Measurements from ENCODE around the gene LAMC3. TPM values are rescaled to one million over a fixed set of nuclear protein-coding genes. Genes with fewer than 3 reads are reported as not detected.

The LAMC3 gene
- total and polyA plus RNA-seq, 5 donors from 2014 or later: 0.37 to 1.2 (median 0.66) TPM

- H3K9me3 ChIP-seq (ENCODE audit: control insufficient read depth in 2 of 2, low read length in 2 of 2): no peaks in the 10 kb centered on the region
- H3K36me3 Mint-ChIP-seq: no peaks in the 10 kb centered on the region
- no peak overlapping the region for H3K4me3 Mint-ChIP-seq
- peaks cover 0 to 3% (median 0%) of the 10 kb centered on the region in 4 donors for H3K4me1 Mint-ChIP-seq
- H3K4me1 ChIP-seq (ENCODE audit: control insufficient read depth, insufficient read depth, low read length, poor library complexity, severe bottlenecking): no peaks in the 10 kb centered on the region
- ATAC-seq (ENCODE audit: low read depth in 2 of 2) (no peak), DNase-seq (no peak)
- no peaks in the 10 kb centered on the region for H3K36me3 ChIP-seq (ENCODE audit: control insufficient read depth, insufficient read depth, low read length)
- no peak overlapping the region for H3K27ac Mint-ChIP-seq
- H3K4me3 ChIP-seq (ENCODE audit: low read depth, low read length): no peak overlapping the region
- no peaks in the 10 kb centered on the region for H3K27me3 ChIP-seq (ENCODE audit: control insufficient read depth, insufficient read depth, low read length)
- H3K27ac ChIP-seq (ENCODE audit: insufficient read depth, low read length, poor library complexity, severe bottlenecking): no peak overlapping the region
- H3K9me3 Mint-ChIP-seq: peaks cover 0 to 3% (median 0%) of the 10 kb centered on the region in 7 donors
- peaks cover 10% of the 10 kb centered on the region for H3K27me3 Mint-ChIP-seq
These were observed 18.5 kb upstream of the LAMC3 start for GRCh38 chr9:130990306-130990977.

- Mint-ChIP-seq H3K27ac (no peak overlapping the region), H3K9me3 (peaks cover 0 to 3% (median 0%) of the 10 kb centered on the region in 7 donors)
- H3K27ac ChIP-seq (ENCODE audit: insufficient read depth, low read length, poor library complexity, severe bottlenecking): no peak overlapping the region
These were observed 17.8 kb upstream of the LAMC3 start for GRCh38 chr9:130990978-130991777.

GRCh38 chr9:130991778-130992681, 16.9 kb upstream of the LAMC3 start:
- Histone ChIP-seq H3K4me3 (ENCODE audit: low read depth, low read length) (no peak overlapping the region), H3K27ac (ENCODE audit: insufficient read depth, low read length, poor library complexity, severe bottlenecking) (no peak overlapping the region), H3K36me3 (ENCODE audit: control insufficient read depth, insufficient read depth, low read length) (no peaks in the 10 kb centered on the region), H3K27me3 (ENCODE audit: control insufficient read depth, insufficient read depth, low read length) (no peaks in the 10 kb centered on the region), H3K4me1 (ENCODE audit: control insufficient read depth, insufficient read depth, low read length, poor library complexity, severe bottlenecking) (no peaks in the 10 kb centered on the region), H3K9me3 (ENCODE audit: control insufficient read depth in 2 of 2, low read length in 2 of 2) (no peaks in the 10 kb centered on the region)
- DNase-seq (no peak), ATAC-seq (ENCODE audit: low read depth in 2 of 2) (no peak)
- Mint-ChIP-seq H3K27ac (no peak overlapping the region), H3K4me1 (peaks cover 0 to 3% (median 0%) of the 10 kb centered on the region in 4 donors), H3K27me3 (peaks cover 10% of the 10 kb centered on the region), H3K9me3 (peaks cover 0 to 3% (median 0%) of the 10 kb centered on the region in 7 donors), H3K36me3 (no peaks in the 10 kb centered on the region), H3K4me3 (no peak overlapping the region)

More at GRCh38 chr9:130990978-130991777, 17.8 kb upstream of the LAMC3 start:
- DNase-seq (no peak), ATAC-seq (ENCODE audit: low read depth in 2 of 2) (no peak)
- no peaks in the 10 kb centered on the region for H3K36me3 Mint-ChIP-seq
- Histone ChIP-seq H3K4me1 (ENCODE audit: control insufficient read depth, insufficient read depth, low read length, poor library complexity, severe bottlenecking) (no peaks in the 10 kb centered on the region), H3K4me3 (ENCODE audit: low read depth, low read length) (no peak overlapping the region), H3K9me3 (ENCODE audit: control insufficient read depth in 2 of 2, low read length in 2 of 2) (no peaks in the 10 kb centered on the region), H3K36me3 (ENCODE audit: control insufficient read depth, insufficient read depth, low read length) (no peaks in the 10 kb centered on the region), H3K27me3 (ENCODE audit: control insufficient read depth, insufficient read depth, low read length) (no peaks in the 10 kb centered on the region)
- H3K4me1 Mint-ChIP-seq: peaks cover 0 to 3% (median 0%) of the 10 kb centered on the region in 4 donors
- H3K4me3 Mint-ChIP-seq: no peak overlapping the region
- peaks cover 10% of the 10 kb centered on the region for H3K27me3 Mint-ChIP-seq

- peaks cover 0 to 3% (median 0%) of the 10 kb centered on the region in 7 donors for H3K9me3 Mint-ChIP-seq
These were observed 16.3 kb upstream of the LAMC3 start for GRCh38 chr9:130992682-130993032.

GRCh38 chr9:130993303-130994030, 15.5 kb upstream of the LAMC3 start:
- H3K27ac Mint-ChIP-seq: no peak overlapping the region
- H3K4me1 Mint-ChIP-seq: peaks cover 0 to 3% (median 0%) of the 10 kb centered on the region in 4 donors
- no peaks in the 10 kb centered on the region for H3K4me1 ChIP-seq (ENCODE audit: control insufficient read depth, insufficient read depth, low read length, poor library complexity, severe bottlenecking)
- no peaks in the 10 kb centered on the region for H3K36me3 ChIP-seq (ENCODE audit: control insufficient read depth, insufficient read depth, low read length)
- H3K27me3 Mint-ChIP-seq: peaks cover 10% of the 10 kb centered on the region
- peaks cover 0 to 3% (median 0%) of the 10 kb centered on the region in 7 donors for H3K9me3 Mint-ChIP-seq
- H3K36me3 Mint-ChIP-seq: no peaks in the 10 kb centered on the region
- H3K27ac ChIP-seq (ENCODE audit: insufficient read depth, low read length, poor library complexity, severe bottlenecking): no peak overlapping the region
- no peaks in the 10 kb centered on the region for H3K27me3 ChIP-seq (ENCODE audit: control insufficient read depth, insufficient read depth, low read length)
- DNase-seq (no peak), ATAC-seq (ENCODE audit: low read depth in 2 of 2) (no peak)
- H3K9me3 ChIP-seq (ENCODE audit: control insufficient read depth in 2 of 2, low read length in 2 of 2): no peaks in the 10 kb centered on the region
- H3K4me3 Mint-ChIP-seq: no peak overlapping the region
- no peak overlapping the region for H3K4me3 ChIP-seq (ENCODE audit: low read depth, low read length)

More at GRCh38 chr9:130992682-130993032, 16.3 kb upstream of the LAMC3 start:
- Histone ChIP-seq H3K4me3 (ENCODE audit: low read depth, low read length) (no peak overlapping the region), H3K27ac (ENCODE audit: insufficient read depth, low read length, poor library complexity, severe bottlenecking) (no peak overlapping the region), H3K4me1 (ENCODE audit: control insufficient read depth, insufficient read depth, low read length, poor library complexity, severe bottlenecking) (no peaks in the 10 kb centered on the region), H3K27me3 (ENCODE audit: control insufficient read depth, insufficient read depth, low read length) (no peaks in the 10 kb centered on the region), H3K9me3 (ENCODE audit: control insufficient read depth in 2 of 2, low read length in 2 of 2) (no peaks in the 10 kb centered on the region), H3K36me3 (ENCODE audit: control insufficient read depth, insufficient read depth, low read length) (no peaks in the 10 kb centered on the region)
- Mint-ChIP-seq H3K27me3 (peaks cover 10% of the 10 kb centered on the region), H3K36me3 (no peaks in the 10 kb centered on the region), H3K4me3 (no peak overlapping the region), H3K4me1 (peaks cover 0 to 3% (median 0%) of the 10 kb centered on the region in 4 donors), H3K27ac (no peak overlapping the region)
- no peak for DNase-seq
- ATAC-seq (ENCODE audit: low read depth in 2 of 2): no peak

- Histone ChIP-seq H3K27ac (ENCODE audit: insufficient read depth, low read length, poor library complexity, severe bottlenecking) (no peak overlapping the region), H3K36me3 (ENCODE audit: control insufficient read depth, insufficient read depth, low read length) (no peaks in the 10 kb centered on the region), H3K9me3 (ENCODE audit: control insufficient read depth in 2 of 2, low read length in 2 of 2) (no peaks in the 10 kb centered on the region), H3K4me3 (ENCODE audit: low read depth, low read length) (no peak overlapping the region), H3K4me1 (ENCODE audit: control insufficient read depth, insufficient read depth, low read length, poor library complexity, severe bottlenecking) (no peaks in the 10 kb centered on the region), H3K27me3 (ENCODE audit: control insufficient read depth, insufficient read depth, low read length) (no peaks in the 10 kb centered on the region)
- peak overlapping the region in 1 of 4 donors; percentile 28 for H3K4me3 Mint-ChIP-seq
- peaks cover 0 to 3% (median 0%) of the 10 kb centered on the region in 7 donors for H3K9me3 Mint-ChIP-seq
- H3K4me1 Mint-ChIP-seq: peaks cover 0 to 6% (median 0%) of the 10 kb centered on the region in 4 donors
- ATAC-seq (ENCODE audit: low read depth in 2 of 2) (no peak), DNase-seq (no peak)
- H3K27ac Mint-ChIP-seq: no peak overlapping the region
- no peaks in the 10 kb centered on the region for H3K36me3 Mint-ChIP-seq
- peaks cover 10% of the 10 kb centered on the region for H3K27me3 Mint-ChIP-seq
These were observed 14.6 kb upstream of the LAMC3 start for GRCh38 chr9:130994135-130995085.

All from CD4-positive, CD25-positive, alpha-beta regulatory T cell (primary cell).